Measurements from ENCODE around the gene OAF. TPM values are rescaled to one million over a fixed set of nuclear protein-coding genes. Genes with fewer than 3 reads are reported as not detected.

OAF gene
- total and polyA plus RNA-seq, 2 donors (not counting 1 experiment from before 2014, with no cell fraction given) = 1.3 to 1.9 TPM

DNA sequence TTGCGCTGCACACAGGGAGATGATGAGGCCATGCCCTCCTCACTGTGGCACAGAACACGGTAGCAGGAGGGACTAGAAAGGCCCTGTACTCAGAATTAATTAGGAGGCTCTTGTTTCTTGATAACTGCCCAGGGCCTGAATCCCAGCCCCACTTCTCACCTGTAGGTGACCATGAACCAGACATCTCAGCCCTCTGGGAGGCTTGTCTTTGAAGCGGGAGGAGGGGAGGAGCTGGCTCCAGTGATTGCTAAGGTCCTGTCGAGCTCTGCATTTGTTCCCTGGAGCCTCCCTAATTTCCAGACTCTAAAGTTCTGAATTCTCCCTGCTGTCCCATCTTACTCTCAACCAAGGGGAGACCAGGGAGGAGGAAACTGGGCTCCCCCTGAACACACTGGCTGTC is 19.8 kb upstream of the OAF start:
- H3K27ac ChIP-seq (ENCODE audit: low read length in 2 of 2) = no peak overlapping the region
- H3K27me3 Mint-ChIP-seq = peaks cover 25% of the 10 kb centered on the region
- no peaks in the 10 kb centered on the region for H3K9me3 ChIP-seq (ENCODE audit: control extremely low read depth in 1 of 3, control insufficient read depth in 2 of 3, insufficient read depth in 1 of 3, low read length in 2 of 3)
- H2AFZ ChIP-seq (ENCODE audit: insufficient read depth, low read depth, low read length, poor library complexity, severe bottlenecking) = no peak overlapping the region
- TF ChIP-seq EZH2 (IDR thresholded peaks at IDR 0.05; ENCODE audit: borderline replicate concordance, insufficient read depth, low read depth, low read length, poor library complexity, severe bottlenecking) = no peak
- TF ChIP-seq, protein P1, sequence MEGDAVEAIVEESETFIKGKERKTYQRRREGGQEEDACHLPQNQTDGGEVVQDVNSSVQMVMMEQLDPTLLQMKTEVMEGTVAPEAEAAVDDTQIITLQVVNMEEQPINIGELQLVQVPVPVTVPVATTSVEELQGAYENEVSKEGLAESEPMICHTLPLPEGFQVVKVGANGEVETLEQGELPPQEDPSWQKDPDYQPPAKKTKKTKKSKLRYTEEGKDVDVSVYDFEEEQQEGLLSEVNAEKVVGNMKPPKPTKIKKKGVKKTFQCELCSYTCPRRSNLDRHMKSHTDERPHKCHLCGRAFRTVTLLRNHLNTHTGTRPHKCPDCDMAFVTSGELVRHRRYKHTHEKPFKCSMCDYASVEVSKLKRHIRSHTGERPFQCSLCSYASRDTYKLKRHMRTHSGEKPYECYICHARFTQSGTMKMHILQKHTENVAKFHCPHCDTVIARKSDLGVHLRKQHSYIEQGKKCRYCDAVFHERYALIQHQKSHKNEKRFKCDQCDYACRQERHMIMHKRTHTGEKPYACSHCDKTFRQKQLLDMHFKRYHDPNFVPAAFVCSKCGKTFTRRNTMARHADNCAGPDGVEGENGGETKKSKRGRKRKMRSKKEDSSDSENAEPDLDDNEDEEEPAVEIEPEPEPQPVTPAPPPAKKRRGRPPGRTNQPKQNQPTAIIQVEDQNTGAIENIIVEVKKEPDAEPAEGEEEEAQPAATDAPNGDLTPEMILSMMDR (IDR thresholded peaks at IDR 0.05) = no peak
- intact Hi-C loops (cut with micrococcal nuclease) = no loop called here
- DNase-seq = no peak
- peaks cover 0 to 6% (median 0%) of the 10 kb centered on the region in 4 experiments for H3K27me3 ChIP-seq (replicated peaks in 1 of 4; ENCODE audit: control extremely low read depth in 1 of 4, control insufficient read depth in 3 of 4, insufficient read depth in 4 of 4, low read length in 3 of 4)
- no peaks in the 10 kb centered on the region for H4K20me1 ChIP-seq (ENCODE audit: control insufficient read depth, insufficient read depth, low read length, poor library complexity, severe bottlenecking)
- H3K4me3 Mint-ChIP-seq = no peak overlapping the region
- 80% methylated on average over 4 of the region's 4 CpGs for WGBS (ENCODE audit: insufficient coverage)
- H3K36me3 ChIP-seq (replicated peaks in 1 of 2; ENCODE audit: control extremely low read depth in 1 of 2, control insufficient read depth in 1 of 2, extremely low read depth in 1 of 2, insufficient read depth in 2 of 2, low read length in 1 of 2) = no peaks in the 10 kb centered on the region
- H3K9me3 Mint-ChIP-seq (ENCODE audit: insufficient read depth) = no peaks in the 10 kb centered on the region
- no peak overlapping the region for H3K4me2 ChIP-seq (replicated peaks; ENCODE audit: low read depth, low read length, poor library complexity, severe bottlenecking)
- H3K79me2 ChIP-seq (ENCODE audit: control insufficient read depth, insufficient read depth, low read length) = no peaks in the 10 kb centered on the region
- no peaks in the 10 kb centered on the region for H3K4me1 ChIP-seq (ENCODE audit: control insufficient read depth in 2 of 2, insufficient read depth in 2 of 2, low read length in 2 of 2)
- POLR2A ChIA-PET = no interaction called here
- CTCF ChIA-PET = no interaction called here
- no peak for ATAC-seq (ENCODE audit: low read depth)
- no peak overlapping the region for H3K27ac Mint-ChIP-seq
- H3K4me3 ChIP-seq (ENCODE audit: control extremely low read depth in 1 of 5, extremely low read depth in 1 of 5, insufficient read depth in 1 of 5, low read depth in 2 of 5, low read length in 4 of 5) = no peak overlapping the region
- no peak overlapping the region for H3K9ac ChIP-seq (ENCODE audit: low read length)
- H3K4me1 Mint-ChIP-seq = no peaks in the 10 kb centered on the region

DNA sequence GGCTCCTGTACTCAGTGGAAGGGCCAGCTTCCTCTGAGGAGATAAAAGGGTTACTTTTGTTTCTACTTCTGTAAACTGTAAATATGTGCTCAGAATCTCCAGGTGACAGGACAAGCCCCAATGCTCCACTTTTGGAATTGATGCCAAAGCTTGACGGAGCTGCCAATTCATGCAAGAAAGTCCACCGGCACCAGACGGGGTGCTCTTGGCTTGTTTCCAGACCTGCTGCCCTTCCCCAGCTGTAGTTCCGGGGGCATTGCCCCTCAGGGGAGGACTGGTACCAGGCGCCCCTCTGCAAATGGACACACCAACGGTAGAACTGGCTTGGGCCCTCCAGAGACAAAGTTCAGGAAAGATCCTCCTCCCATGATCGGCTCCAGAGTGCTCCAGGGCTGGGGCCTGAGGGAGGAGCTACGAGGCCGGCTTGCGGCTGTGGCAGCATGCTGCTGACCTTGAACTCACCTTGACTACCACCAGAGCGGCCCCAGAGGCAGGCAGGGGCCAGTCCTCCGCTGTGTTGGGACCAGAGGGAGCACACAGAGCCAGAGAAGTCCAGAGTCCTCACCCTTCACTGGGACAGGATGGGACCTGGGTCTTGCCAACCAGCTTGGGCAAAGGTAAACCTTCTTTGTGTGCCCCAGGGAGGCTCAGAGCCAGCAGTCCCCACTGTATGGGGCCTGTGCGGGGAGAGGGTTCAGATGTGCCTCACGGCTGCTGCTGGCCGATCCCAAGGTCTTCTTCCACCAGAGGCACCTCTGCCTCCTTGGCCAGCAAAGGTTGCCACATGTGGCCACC is 17.8 kb upstream of the OAF start:
- no peaks in the 10 kb centered on the region for H3K79me2 ChIP-seq (ENCODE audit: control insufficient read depth, insufficient read depth, low read length)
- H3K27me3 ChIP-seq (replicated peaks in 1 of 4; ENCODE audit: control extremely low read depth in 1 of 4, control insufficient read depth in 3 of 4, insufficient read depth in 4 of 4, low read length in 3 of 4) = peaks cover 0 to 8% (median 0%) of the 10 kb centered on the region in 4 experiments
- H3K4me3 ChIP-seq (ENCODE audit: control extremely low read depth in 1 of 5, extremely low read depth in 1 of 5, insufficient read depth in 1 of 5, low read depth in 2 of 5, low read length in 4 of 5) = no peak overlapping the region
- H3K4me3 Mint-ChIP-seq = no peak overlapping the region
- peaks cover 19% of the 10 kb centered on the region for H3K27me3 Mint-ChIP-seq
- H3K4me1 Mint-ChIP-seq = no peaks in the 10 kb centered on the region
- WGBS (ENCODE audit: insufficient coverage) = 95% methylated on average over 15 of the region's 15 CpGs
- H3K4me2 ChIP-seq (replicated peaks; ENCODE audit: low read depth, low read length, poor library complexity, severe bottlenecking) = no peak overlapping the region
- H3K9me3 ChIP-seq (ENCODE audit: control extremely low read depth in 1 of 3, control insufficient read depth in 2 of 3, insufficient read depth in 1 of 3, low read length in 2 of 3) = no peaks in the 10 kb centered on the region
- intact Hi-C loops (cut with micrococcal nuclease) = no loop called here
- H2AFZ ChIP-seq (ENCODE audit: insufficient read depth, low read depth, low read length, poor library complexity, severe bottlenecking) = no peak overlapping the region
- H3K36me3 ChIP-seq (replicated peaks in 1 of 2; ENCODE audit: control extremely low read depth in 1 of 2, control insufficient read depth in 1 of 2, extremely low read depth in 1 of 2, insufficient read depth in 2 of 2, low read length in 1 of 2) = no peaks in the 10 kb centered on the region
- no peak overlapping the region for H3K9ac ChIP-seq (ENCODE audit: low read length)
- H3K9me3 Mint-ChIP-seq (ENCODE audit: insufficient read depth) = no peaks in the 10 kb centered on the region
- CTCF ChIA-PET = no interaction called here
- no peaks in the 10 kb centered on the region for H4K20me1 ChIP-seq (ENCODE audit: control insufficient read depth, insufficient read depth, low read length, poor library complexity, severe bottlenecking)
- H3K27ac ChIP-seq (ENCODE audit: low read length in 2 of 2) = no peak overlapping the region
- H3K27ac Mint-ChIP-seq = no peak overlapping the region
- DNase-seq (no peak), ATAC-seq (ENCODE audit: low read depth) (no peak)
- POLR2A ChIA-PET = no interaction called here
- TF ChIP-seq, protein P1 (IDR thresholded peaks at IDR 0.05) = no peak
- no peak for TF ChIP-seq EZH2 (IDR thresholded peaks at IDR 0.05; ENCODE audit: borderline replicate concordance, insufficient read depth, low read depth, low read length, poor library complexity, severe bottlenecking)
- H3K4me1 ChIP-seq (ENCODE audit: control insufficient read depth in 2 of 2, insufficient read depth in 2 of 2, low read length in 2 of 2) = no peaks in the 10 kb centered on the region
